ENCODE measurements around the gene LAMA1. TPM values are rescaled to one million over a fixed set of nuclear protein-coding genes. Genes with fewer than 3 reads are reported as not detected.

The LAMA1 gene
- total and polyA plus RNA-seq, 2 of the 4 experiments (the other 2 are of a cell fraction): 10.9 to 15.5 TPM

- no peak for ATAC-seq (ENCODE audit: low read depth)
- no TSS peak for BruUV-seq (replicated peaks)
- dilution Hi-C loops (cut with HindIII; ENCODE audit: low sequenced_read_pairs, unreplicated experiment): no loop called here
These were observed 48.3 kb upstream of the LAMA1 start for GRCh38 chr18:7165846-7166393.

More at GRCh38 chr18:7165846-7166393, 48.3 kb upstream of the LAMA1 start:
- TF ChIP-seq RAD21 (IDR thresholded peaks at IDR 0.05; ENCODE audit: low read length) (no peak), CEBPB (IDR thresholded peaks at IDR 0.05; ENCODE audit: low read depth, low read length) (no peak)
- H4K8ac ChIP-seq (ENCODE audit: low read depth in 2 of 2, low read length in 2 of 2): no peak overlapping the region
- no peak overlapping the region for H4K91ac ChIP-seq (ENCODE audit: insufficient read depth, low read depth, low read length)
- DNase-seq: no peak
- H4K20me1 ChIP-seq (ENCODE audit: insufficient read depth, low read length): no peaks in the 10 kb centered on the region
- 66% methylated on average over 6 of the region's 11 CpGs; no CpG with 5 or more reads in 1 of the 2 experiments for WGBS, 2 experiments (ENCODE audit: extremely low coverage in 2 of 2, insufficient read length in 1 of 2)
- H3K4ac ChIP-seq (ENCODE audit: low read depth, low read length): no peak overlapping the region
- CTCF ChIA-PET: no interaction called here
- H3K4me3 ChIP-seq (ENCODE audit: insufficient read depth, low read depth, low read length): no peak overlapping the region
- in situ Hi-C loops (cut with MboI; ENCODE audit: low sequenced_read_pairs) (no loop called here), intact Hi-C loops (cut with micrococcal nuclease) (no loop called here)
- H3K27me3 ChIP-seq (ENCODE audit: control insufficient read depth, insufficient read depth, low read length): no peaks in the 10 kb centered on the region
- H3K36me3 ChIP-seq (ENCODE audit: control insufficient read depth, insufficient read depth, low read length): no peaks in the 10 kb centered on the region
- no peak overlapping the region for H2BK20ac ChIP-seq (ENCODE audit: low read depth, low read length)
- no peak overlapping the region for H3K4me2 ChIP-seq (ENCODE audit: low read depth, low read length)
- H2AFZ ChIP-seq (replicated peaks; ENCODE audit: low read length, poor library complexity): no peak overlapping the region
- H3K56ac ChIP-seq (ENCODE audit: extremely low read depth, insufficient read depth, low read length): no peak overlapping the region
- no peak overlapping the region for H2BK5ac ChIP-seq (ENCODE audit: low read depth, low read length, poor library complexity, severe bottlenecking)
- H3K27ac ChIP-seq (ENCODE audit: insufficient read depth, low read length): no peak overlapping the region
- no peaks in the 10 kb centered on the region for H3K9me3 ChIP-seq (ENCODE audit: control insufficient read depth, insufficient read depth, low read length)
- no peak overlapping the region for H2BK120ac ChIP-seq (ENCODE audit: low read depth, low read length)
- no peak overlapping the region for H3K18ac ChIP-seq (ENCODE audit: low read depth, low read length)
- H2AK5ac ChIP-seq (ENCODE audit: low read depth, low read length): no peak overlapping the region
- H2BK15ac ChIP-seq (ENCODE audit: low read depth, low read length): no peak overlapping the region
- H3K4me1 ChIP-seq (ENCODE audit: control insufficient read depth, insufficient read depth, low read length): peaks cover 5% of the 10 kb centered on the region
- no peak overlapping the region for H2AK9ac ChIP-seq (replicated peaks; ENCODE audit: low read depth, low read length, poor library complexity)
- H3K9ac ChIP-seq (ENCODE audit: low read depth, low read length): no peak overlapping the region
- H3K79me1 ChIP-seq (ENCODE audit: low read depth in 1 of 2, low read length in 2 of 2): no peaks in the 10 kb centered on the region
- no peak overlapping the region for H3K14ac ChIP-seq (replicated peaks; ENCODE audit: low read depth, low read length)
- H3K9me1 ChIP-seq (ENCODE audit: insufficient read depth, low read length): no peaks in the 10 kb centered on the region
- POLR2A ChIA-PET (ENCODE audit: unreplicated experiment): no interaction called here
- no peak overlapping the region for H3K23ac ChIP-seq (ENCODE audit: low read depth, low read length)
- H4K5ac ChIP-seq (ENCODE audit: low read depth, low read length): no peak overlapping the region
